HUDEP-2 (cell line): ENCODE data around the gene NSDHL.
"Not testable (repeated sequence)": the region's sequence is repeated elsewhere in the genome, so short reads cannot be mapped to it uniquely, and the experiment has no call there.

Experiments used
- DNase-seq, 76 experiments: peaks; one replicate each; lab custom pipeline; 2025; ENCODE audit not compliant: unreplicated experiment in 76 of 76; lab: John Stamatoyannopoulos, UW

The NSDHL gene

GRCh38 chrX:152830312-152831305 lies at the start of gene NSDHL, which contains the start of gene CETN2:
Gene NSDHL (plus strand): TSS chrX:152831063. CDS start chrX:152846325, 15,262 bp downstream.
Gene CETN2 (minus strand): TSS chrX:152830757. CDS start chrX:152830710, 47 bp downstream.
- peak in 75 of 76 experiments; percentile 13 to 96 (median 90) for DNase-seq

GRCh38 chrX:152787062-152787461 lies 43.8 kb upstream of the NSDHL start:
- DNase-seq, result not testable (repeated sequence)

- no peak for DNase-seq
Observed at GRCh38 chrX:152798945-152799344, 31.9 kb upstream of the NSDHL start.

- DNase-seq, result no peak
Observed at GRCh38 chrX:152806035-152806434, 24.8 kb upstream of the NSDHL start.

- DNase-seq, result no peak
Observed at GRCh38 chrX:152810403-152810802, 20.5 kb upstream of the NSDHL start.

GRCh38 chrX:152813206-152813605 lies 17.7 kb upstream of the NSDHL start:
- DNase-seq, result no peak

GRCh38 chrX:152814048-152814447 lies 16.8 kb upstream of the NSDHL start:
- no peak for DNase-seq

GRCh38 chrX:152817078-152817764 lies 13.6 kb upstream of the NSDHL start:
- peak in 38 of 76 experiments; percentile 0 to 52 (median 6) for DNase-seq

GRCh38 chrX:152818356-152818755 lies 12.5 kb upstream of the NSDHL start:
- DNase-seq, result no peak

- no peak for DNase-seq
Observed at GRCh38 chrX:152819266-152819665, 11.6 kb upstream of the NSDHL start.

- DNase-seq, result no peak
Observed at GRCh38 chrX:152819732-152820131, 11.1 kb upstream of the NSDHL start.

- peak in 22 of 76 experiments; percentile 0 to 10 (median 2) for DNase-seq
Observed at GRCh38 chrX:152821145-152821765, 9.6 kb upstream of the NSDHL start.

GRCh38 chrX:152822383-152823086 lies 8.3 kb upstream of the NSDHL start:
- DNase-seq, result no peak

GRCh38 chrX:152823657-152824056 lies 7.2 kb upstream of the NSDHL start:
- no peak for DNase-seq

GRCh38 chrX:152824841-152825374 lies 6.0 kb upstream of the NSDHL start:
- no peak for DNase-seq

GRCh38 chrX:152831391-152831790 lies 528 bp downstream of the NSDHL start:
- peak in 4 of 76 experiments; percentile 2 to 4 (median 2) for DNase-seq

GRCh38 chrX:152832520-152832919 lies 1.7 kb downstream of the NSDHL start:
- DNase-seq, result no peak

- no peak for DNase-seq
Observed at GRCh38 chrX:152833378-152833777, 2.5 kb downstream of the NSDHL start.

- not testable (repeated sequence) for DNase-seq
Observed at GRCh38 chrX:152835470-152835869, 4.6 kb downstream of the NSDHL start.

- no peak for DNase-seq
Observed at GRCh38 chrX:152842772-152843338, 12.0 kb downstream of the NSDHL start.
